ENCODE measurements around the gene MDN1.

DNA sequence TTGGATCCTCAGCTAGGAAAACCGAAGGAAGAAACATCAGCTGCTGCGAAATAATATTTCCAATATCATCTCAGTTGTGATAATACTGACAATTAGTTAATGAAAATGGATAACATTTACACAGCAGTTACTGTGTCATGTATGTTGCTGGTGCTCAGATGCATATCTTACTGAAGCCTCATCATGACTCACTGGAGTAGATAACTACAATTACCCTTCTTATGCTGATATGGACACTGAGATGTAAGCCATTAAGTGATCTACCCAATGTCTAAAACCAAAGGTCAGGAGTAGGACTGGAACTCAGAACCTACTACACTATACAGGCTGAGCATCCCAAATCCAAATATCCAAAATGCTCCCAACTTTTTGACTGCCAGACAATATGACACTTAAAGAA, 126.4 kb downstream of the MDN1 start:
- TF ChIP-seq EZH2 (IDR thresholded peaks at IDR 0.05; ENCODE audit: borderline replicate concordance, insufficient read depth, low read depth, low read length, poor library complexity, severe bottlenecking) = no peak
- TF ChIP-seq, protein P1, sequence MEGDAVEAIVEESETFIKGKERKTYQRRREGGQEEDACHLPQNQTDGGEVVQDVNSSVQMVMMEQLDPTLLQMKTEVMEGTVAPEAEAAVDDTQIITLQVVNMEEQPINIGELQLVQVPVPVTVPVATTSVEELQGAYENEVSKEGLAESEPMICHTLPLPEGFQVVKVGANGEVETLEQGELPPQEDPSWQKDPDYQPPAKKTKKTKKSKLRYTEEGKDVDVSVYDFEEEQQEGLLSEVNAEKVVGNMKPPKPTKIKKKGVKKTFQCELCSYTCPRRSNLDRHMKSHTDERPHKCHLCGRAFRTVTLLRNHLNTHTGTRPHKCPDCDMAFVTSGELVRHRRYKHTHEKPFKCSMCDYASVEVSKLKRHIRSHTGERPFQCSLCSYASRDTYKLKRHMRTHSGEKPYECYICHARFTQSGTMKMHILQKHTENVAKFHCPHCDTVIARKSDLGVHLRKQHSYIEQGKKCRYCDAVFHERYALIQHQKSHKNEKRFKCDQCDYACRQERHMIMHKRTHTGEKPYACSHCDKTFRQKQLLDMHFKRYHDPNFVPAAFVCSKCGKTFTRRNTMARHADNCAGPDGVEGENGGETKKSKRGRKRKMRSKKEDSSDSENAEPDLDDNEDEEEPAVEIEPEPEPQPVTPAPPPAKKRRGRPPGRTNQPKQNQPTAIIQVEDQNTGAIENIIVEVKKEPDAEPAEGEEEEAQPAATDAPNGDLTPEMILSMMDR (IDR thresholded peaks at IDR 0.05) = no peak
